Brain microvascular endothelial cell (primary cell): ENCODE measurements around the gene CEBPA.

Experiments used
- DNase-seq: peaks from one replicate; pipeline ENCODE4 v3.0.0-alpha.2; 2020
- H3K27ac ChIP-seq: fragments of 250-450 bp; sonication (Bioruptor Pico); 2 replicates; pipeline ENCODE4 v1.5.1; 2020; ENCODE audit warnings: mild to moderate bottlenecking, moderate library complexity
- H3K27me3 ChIP-seq: fragments of 250-450 bp; sonication (Bioruptor Pico); replicated peaks from 2 replicates; pipeline ENCODE4 v1.5.1; 2020; ENCODE audit warnings: mild to moderate bottlenecking
- H3K36me3 ChIP-seq: fragments of 250-450 bp; sonication (Bioruptor Pico); replicated peaks from 2 replicates; pipeline ENCODE4 v1.5.1; 2020; ENCODE audit warnings: mild to moderate bottlenecking
- H3K4me3 ChIP-seq: 2 replicates; pipeline ENCODE4 v1.5.1; 2011; ENCODE audit warnings: low read depth, mild to moderate bottlenecking, control low read depth, low read length, moderate library complexity
- CTCF ChIP-seq: IDR thresholded peaks from 2 replicates; pipeline ENCODE4 v1.5.1; 2011; ENCODE audit warnings: low read depth, mild to moderate bottlenecking, moderate library complexity, low read length, control low read depth, inconsistent platforms; ENCODE audit errors: missing control alignments
- in situ Hi-C: cut with HindIII; loops from 2 replicates; pipeline ENCODE4 v1.10.0; 2017; ENCODE audit warnings: low sequenced_read_pairs, low pct_ligation_motif_present

The CEBPA gene

GRCh38 chr19:33251076-33251475, 51.3 kb downstream of the CEBPA start:
- H3K27me3 ChIP-seq: no peaks in the 10 kb centered on the region
- TF ChIP-seq CTCF: no peak
- H3K4me3 ChIP-seq: no peak overlapping the region
- no peak overlapping the region for H3K27ac ChIP-seq
- no peaks in the 10 kb centered on the region for H3K36me3 ChIP-seq
- DNase-seq: no peak
- in situ Hi-C loops: no loop called here

- no peak for DNase-seq
- H3K4me3 ChIP-seq: no peak overlapping the region
- no peaks in the 10 kb centered on the region for H3K27me3 ChIP-seq
- in situ Hi-C loops: no loop called here
- no peak overlapping the region for H3K27ac ChIP-seq
- no peak for TF ChIP-seq CTCF
- H3K36me3 ChIP-seq: no peaks in the 10 kb centered on the region
Observed at GRCh38 chr19:33250500-33250899, 51.8 kb downstream of the CEBPA start.
